Skeletal muscle tissue (tissue), 4 donors: ENCODE data around the gene RPS25. TPM values are rescaled to one million over a fixed set of nuclear protein-coding genes. Genes with fewer than 3 reads are reported as not detected.
"Not testable (repeated sequence)": the region's sequence is repeated elsewhere in the genome, so short reads cannot be mapped to it uniquely, and the experiment has no call there.

Source experiments
- H3K27ac ChIP-seq: one replicate; pipeline ENCODE4 v1.7.0; 2013; ENCODE audit warnings: mild to moderate bottlenecking, low read depth, low read length, inconsistent platforms
- H3K27me3 ChIP-seq, 3 donors: one replicate each; pipeline ENCODE4 v1.7.0; 2013; ENCODE audit warnings: low read length in 3 of 3; ENCODE audit not compliant: control insufficient read depth in 3 of 3, insufficient read depth in 3 of 3
- H3K36me3 ChIP-seq, 3 donors: one replicate each; pipeline ENCODE4 v1.7.0; 2013; ENCODE audit warnings: low read length in 3 of 3; ENCODE audit not compliant: control insufficient read depth in 3 of 3, insufficient read depth in 3 of 3
- H3K4me1 ChIP-seq, 3 donors: one replicate each; pipeline ENCODE4 v1.7.0; 2013; ENCODE audit warnings: low read length in 3 of 3, mild to moderate bottlenecking in 3 of 3; ENCODE audit not compliant: control insufficient read depth in 3 of 3, insufficient read depth in 3 of 3
- H3K4me3 ChIP-seq, 3 donors: one replicate each; pipeline ENCODE4 v1.7.0; 2013; ENCODE audit warnings: low read length in 3 of 3
- H3K9ac ChIP-seq, 3 donors: one replicate each; pipeline ENCODE4 v1.7.0; 2013; ENCODE audit warnings: low read length in 3 of 3, mild to moderate bottlenecking in 3 of 3, moderate library complexity in 2 of 3, low read depth in 1 of 3
- H3K9me3 ChIP-seq, 3 donors: one replicate each; pipeline ENCODE4 v1.7.0; 2013; ENCODE audit warnings: low read length in 3 of 3; ENCODE audit not compliant: control insufficient read depth in 3 of 3
- total RNA-seq: library from RNA; depleted of rRNA; stranded (reverse); fragments of >200 nt; gene quantifications from one replicate; pipeline ENCODE4 v1.2.3, GENCODE V29; 2014
- donor health status: Osteomylitis.

The RPS25 gene
- total RNA-seq, 1 donor from 2014 or later: 1,590 TPM

DNA sequence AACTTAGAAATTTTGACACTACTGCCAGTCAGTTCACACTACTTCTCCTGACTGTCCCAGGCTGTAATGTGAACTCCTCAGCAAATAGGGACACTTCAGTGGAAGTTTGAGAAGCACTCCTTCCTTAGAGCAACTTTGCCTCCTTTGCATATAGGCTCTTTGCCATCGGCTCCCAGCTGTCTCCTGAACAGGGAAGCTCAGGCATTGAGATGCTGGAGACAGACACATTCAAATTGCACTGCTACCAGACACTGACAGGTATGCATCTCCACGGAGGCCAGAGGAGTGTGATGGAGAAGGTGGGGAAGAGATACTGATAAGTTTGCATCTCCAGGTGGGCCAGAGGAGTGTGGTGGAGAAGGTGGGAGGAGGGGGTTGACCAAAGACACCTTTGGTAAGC, 1.9 kb upstream of the RPS25 start:
- Histone ChIP-seq H3K36me3 (peaks cover 41 to 53% (median 47%) of the 10 kb centered on the region in 3 donors), H3K9ac (no peak overlapping the region), H3K9me3 (no peaks in the 10 kb centered on the region), H3K4me3 (peak overlapping the region in 2 of 3 donors; percentile 54 to 99), H3K27ac (no peak overlapping the region), H3K4me1 (peaks cover 44 to 69% (median 52%) of the 10 kb centered on the region in 3 donors), H3K27me3 (no peaks in the 10 kb centered on the region)

DNA sequence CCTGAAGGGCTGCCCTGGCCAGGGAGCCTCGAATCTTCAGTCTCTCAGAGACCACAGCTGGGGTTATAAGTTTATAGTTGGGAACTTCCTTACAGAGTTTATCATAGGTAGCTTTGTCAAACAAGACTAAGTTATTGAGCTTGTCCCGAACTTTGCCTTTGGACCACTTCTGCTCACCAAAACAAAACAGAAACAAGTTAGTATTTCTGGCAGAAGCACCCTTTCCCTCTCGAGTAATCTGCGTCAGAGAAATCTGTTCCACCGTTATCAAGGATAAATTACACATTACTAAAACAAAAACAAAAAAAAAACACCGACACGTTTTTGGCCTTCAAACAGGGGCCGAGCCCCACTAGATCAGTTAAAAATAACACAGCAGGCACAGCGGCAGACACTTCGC, 766 bp downstream of the RPS25 start:
- H3K27ac ChIP-seq: peak overlapping the region; percentile 94
- peaks cover 34 to 50% (median 49%) of the 10 kb centered on the region in 3 donors for H3K36me3 ChIP-seq
- H3K4me1 ChIP-seq: peaks cover 27 to 48% (median 36%) of the 10 kb centered on the region in 3 donors
- not testable (repeated sequence) for H3K27me3 ChIP-seq, H3K9me3 ChIP-seq
- H3K9ac ChIP-seq: peak overlapping the region; percentile 99 to 100 (median 99)
- peak overlapping the region; percentile 96 to 99 (median 98) for H3K4me3 ChIP-seq

DNA sequence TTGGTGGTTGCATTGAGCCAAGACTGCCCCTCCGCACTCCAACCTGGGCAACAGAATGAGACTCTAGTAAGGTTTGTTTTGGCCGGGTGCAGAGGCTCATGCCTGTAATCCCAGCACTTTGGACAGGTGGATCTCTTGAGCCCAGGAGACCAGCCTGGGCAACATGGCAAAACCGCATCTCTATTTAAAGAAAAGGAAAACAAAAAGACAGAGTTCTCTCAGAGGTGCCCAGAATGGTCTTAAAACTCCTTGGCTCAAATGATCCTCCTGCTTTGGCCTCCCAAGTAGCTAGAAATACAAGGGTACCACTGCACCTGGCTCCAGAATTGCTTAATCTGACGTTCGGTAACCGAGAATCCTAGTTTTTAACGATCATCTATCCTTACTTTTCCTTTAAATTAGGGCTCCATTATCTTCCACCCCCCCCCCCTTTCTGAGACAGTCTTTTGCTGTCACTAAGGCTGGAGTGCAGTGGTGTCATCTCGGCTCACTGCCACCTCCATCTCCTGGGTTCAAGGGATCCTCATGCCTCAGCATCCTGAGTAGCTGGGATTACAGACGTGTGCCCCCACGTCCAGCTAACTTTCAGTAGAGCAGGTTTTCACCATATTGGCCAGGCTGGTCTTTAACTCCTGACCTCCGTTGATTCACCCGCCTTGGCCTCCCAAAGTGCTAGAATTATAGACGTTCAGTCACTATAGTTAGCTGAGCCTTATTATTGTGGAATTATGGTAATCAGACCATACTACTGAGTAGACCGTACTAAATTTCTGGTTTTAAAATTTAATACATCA, 1.7 kb downstream of the RPS25 start:
- H3K4me1 ChIP-seq: peaks cover 23 to 45% (median 33%) of the 10 kb centered on the region in 3 donors

DNA sequence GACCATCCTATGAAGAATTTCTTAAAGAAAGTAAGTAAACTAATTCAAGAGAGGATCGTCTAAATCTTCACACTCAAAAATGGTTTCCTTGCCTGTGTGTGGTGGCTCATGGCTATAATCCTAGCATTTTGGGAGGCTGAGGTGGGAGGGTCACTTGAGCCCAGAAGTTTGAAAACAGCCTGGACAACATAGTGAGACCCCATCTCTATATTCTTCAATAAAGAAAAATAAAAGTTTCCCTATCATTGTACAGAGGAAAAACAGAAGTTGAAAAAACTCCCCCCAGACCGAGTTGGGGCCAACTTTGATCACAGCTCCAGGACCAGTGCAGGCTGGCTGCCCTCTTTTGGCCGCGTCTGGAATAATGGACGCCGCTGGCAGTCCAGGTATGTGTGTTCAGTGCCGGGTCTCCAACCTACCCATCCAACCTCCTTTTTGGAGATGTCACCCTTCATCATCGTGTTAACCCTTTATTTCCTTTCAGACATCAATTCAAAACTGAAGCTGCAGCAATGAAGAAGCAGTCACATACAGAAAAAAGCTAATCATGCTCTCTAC, 3.0 kb downstream of the RPS25 start:
- Histone ChIP-seq H3K36me3 (peaks cover 43 to 54% (median 49%) of the 10 kb centered on the region in 3 donors), H3K4me1 (peaks cover 21 to 35% (median 27%) of the 10 kb centered on the region in 3 donors), H3K9me3 (no peaks in the 10 kb centered on the region), H3K27me3 (no peaks in the 10 kb centered on the region), H3K9ac (no peak overlapping the region), H3K27ac (no peak overlapping the region), H3K4me3 (no peak overlapping the region)

More for the DNA sequence above, 1.7 kb downstream of the RPS25 start:
- peaks cover 39 to 50% (median 50%) of the 10 kb centered on the region in 3 donors for H3K36me3 ChIP-seq
- no peaks in the 10 kb centered on the region for H3K9me3 ChIP-seq
- peak overlapping the region; percentile 19 to 99 (median 60) for H3K9ac ChIP-seq
- H3K27ac ChIP-seq: no peak overlapping the region
- H3K27me3 ChIP-seq: no peaks in the 10 kb centered on the region
- H3K4me3 ChIP-seq: peak overlapping the region in 2 of 3 donors; percentile 27 to 99

DNA sequence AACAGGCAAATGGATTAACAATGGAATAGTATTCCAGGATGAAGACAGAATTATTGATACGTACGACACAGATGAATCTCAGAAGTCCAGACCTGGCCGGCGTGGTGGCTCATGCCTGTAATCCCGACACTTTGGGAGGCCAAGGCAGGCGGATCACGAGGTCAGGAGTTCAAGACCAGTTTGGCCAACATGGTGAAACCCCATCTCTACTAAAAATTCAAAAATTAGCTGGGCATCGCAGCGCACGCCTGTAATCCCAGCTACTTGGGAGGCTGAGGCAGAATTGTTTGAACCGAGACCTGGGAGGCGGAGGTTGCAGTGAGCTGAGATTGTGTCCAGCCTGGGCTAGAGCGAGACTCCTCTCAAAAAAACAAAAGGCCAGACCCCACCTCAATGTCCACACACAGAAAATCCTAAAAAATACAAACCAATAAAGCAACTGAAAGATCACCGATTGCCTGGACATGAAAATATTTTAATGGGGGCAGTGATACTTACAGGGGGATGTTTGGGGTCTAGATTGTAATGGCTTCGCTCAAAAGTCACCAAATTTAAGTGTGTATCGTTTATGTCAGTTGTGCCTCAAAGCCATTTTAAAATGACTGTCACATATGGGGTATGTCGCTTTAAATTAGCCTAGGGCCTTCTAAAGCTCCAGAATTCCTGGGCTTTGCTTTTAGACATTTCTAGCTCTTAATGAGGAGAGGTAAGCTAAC, 3.8 kb downstream of the RPS25 start:
- Histone ChIP-seq H3K27ac (no peak overlapping the region), H3K27me3 (no peaks in the 10 kb centered on the region), H3K4me1 (peaks cover 14 to 27% (median 19%) of the 10 kb centered on the region in 3 donors), H3K36me3 (peaks cover 41 to 62% (median 49%) of the 10 kb centered on the region in 3 donors), H3K9me3 (no peaks in the 10 kb centered on the region), H3K4me3 (no peak overlapping the region), H3K9ac (no peak overlapping the region)

DNA sequence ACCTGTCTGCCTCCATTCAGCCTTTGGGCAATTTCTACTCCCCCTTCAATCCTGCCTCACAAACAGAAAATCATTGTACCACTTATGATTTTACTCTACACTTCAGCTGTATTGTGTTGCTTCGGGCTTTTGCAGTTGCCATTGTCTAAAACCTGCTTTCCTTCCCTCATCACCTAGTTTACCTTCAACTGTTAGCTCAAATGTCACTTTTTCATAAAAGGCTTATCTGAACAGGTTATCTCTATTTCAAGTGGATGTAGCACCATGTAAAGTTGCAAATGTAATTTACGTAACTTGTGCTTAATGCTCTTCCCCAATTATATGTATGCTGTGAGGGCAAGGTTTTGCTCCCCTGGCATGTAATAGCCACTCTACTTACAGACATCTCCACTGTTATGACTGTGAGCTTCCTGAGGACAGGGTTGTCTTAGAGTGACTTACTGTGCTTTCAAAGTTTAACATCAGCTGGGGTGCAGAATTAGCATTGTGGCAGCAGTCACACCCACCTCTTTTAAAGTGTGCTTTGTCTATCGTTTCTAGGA, 5.4 kb downstream of the RPS25 start:
- H3K4me3 ChIP-seq: no peak overlapping the region
- no peaks in the 10 kb centered on the region for H3K27me3 ChIP-seq
- H3K36me3 ChIP-seq: peaks cover 39 to 68% (median 56%) of the 10 kb centered on the region in 3 donors

DNA sequence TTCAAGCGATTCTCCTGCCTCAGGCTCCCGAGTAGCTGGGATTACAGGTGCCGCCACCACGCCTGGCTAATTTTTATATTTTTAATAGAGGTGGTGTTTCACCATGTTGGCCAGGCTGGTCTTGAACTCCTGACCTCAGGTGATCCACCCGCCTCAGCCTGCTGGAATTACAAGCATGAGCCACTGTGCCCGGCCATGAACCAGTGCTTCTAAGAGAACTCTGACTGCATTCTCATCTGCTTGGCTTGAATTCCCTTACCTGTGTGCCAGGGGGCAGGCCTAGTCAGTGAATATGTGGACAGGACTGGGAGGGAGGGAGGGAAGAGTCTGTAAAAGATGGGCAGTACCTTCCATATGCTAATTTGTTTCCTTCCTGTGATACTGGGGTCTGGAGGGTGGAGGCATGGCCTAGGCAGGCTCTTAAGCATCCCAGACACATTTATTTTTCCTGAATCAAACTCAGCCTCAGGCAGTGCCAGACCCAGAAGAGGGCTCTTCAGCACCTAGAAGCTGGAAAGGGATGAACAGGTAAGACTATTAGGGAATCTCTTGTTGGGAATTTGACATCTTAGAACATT, 6.6 kb downstream of the RPS25 start:
- Histone ChIP-seq H3K4me3 (no peak overlapping the region), H3K27me3 (no peaks in the 10 kb centered on the region), H3K4me1 (peaks cover 4 to 9% (median 7%) of the 10 kb centered on the region in 3 donors), H3K36me3 (peaks cover 39 to 70% (median 62%) of the 10 kb centered on the region in 3 donors), H3K9ac (no peak overlapping the region), H3K27ac (no peak overlapping the region), H3K9me3 (no peaks in the 10 kb centered on the region)

More for the DNA sequence above, 5.4 kb downstream of the RPS25 start:
- Histone ChIP-seq H3K27ac (no peak overlapping the region), H3K9ac (no peak overlapping the region), H3K9me3 (no peaks in the 10 kb centered on the region), H3K4me1 (peaks cover 10 to 17% (median 16%) of the 10 kb centered on the region in 3 donors)

DNA sequence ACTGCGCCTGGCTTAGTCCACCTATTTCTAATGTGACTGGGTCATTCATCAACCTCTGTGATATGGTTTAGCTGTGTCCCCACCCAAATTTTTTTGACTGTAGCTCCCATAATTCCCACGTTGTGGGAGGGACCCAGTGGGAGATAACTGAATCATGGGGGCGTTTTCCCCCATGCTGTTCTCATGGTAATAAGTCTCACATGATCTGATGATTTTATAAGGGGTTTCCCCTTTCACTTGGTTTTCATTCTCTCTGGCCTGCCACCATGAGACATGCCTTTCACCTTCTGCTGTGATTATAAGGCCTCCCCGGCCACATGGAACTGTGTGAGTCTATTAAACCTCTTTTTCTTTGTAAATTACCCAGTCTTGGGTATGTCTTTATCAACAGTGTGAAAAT, 11.5 kb downstream of the RPS25 start:
- Histone ChIP-seq H3K4me1 (no peaks in the 10 kb centered on the region), H3K9ac (no peak overlapping the region), H3K27ac (no peak overlapping the region), H3K27me3 (no peaks in the 10 kb centered on the region), H3K36me3 (peaks cover 14 to 44% (median 26%) of the 10 kb centered on the region in 3 donors), H3K9me3 (no peaks in the 10 kb centered on the region), H3K4me3 (no peak overlapping the region)

DNA sequence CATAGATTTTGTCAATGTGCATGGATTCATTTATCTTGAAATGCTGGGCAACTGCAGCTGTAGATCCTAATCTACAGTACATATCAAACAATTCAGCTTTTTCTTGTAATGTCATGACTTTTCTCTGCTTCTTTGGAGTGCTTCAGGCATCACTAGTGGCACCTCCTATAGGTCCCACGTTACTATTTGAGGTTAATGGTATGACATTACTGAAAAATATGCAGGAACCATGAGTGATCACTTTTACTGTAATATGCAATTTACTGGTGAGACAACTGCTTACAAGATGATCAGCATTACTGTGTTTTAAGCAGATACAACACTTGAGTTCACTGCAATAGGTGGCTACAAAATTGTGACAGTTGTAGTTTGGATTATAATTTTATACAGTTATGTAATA, 17.2 kb downstream of the RPS25 start:
- H3K36me3 ChIP-seq: peaks cover 13 to 25% (median 19%) of the 10 kb centered on the region in 3 donors
- H3K9me3 ChIP-seq: no peaks in the 10 kb centered on the region
- H3K9ac ChIP-seq: no peak overlapping the region
- peaks cover 20 to 33% (median 30%) of the 10 kb centered on the region in 3 donors for H3K4me1 ChIP-seq
- no peak overlapping the region for H3K27ac ChIP-seq
- no peaks in the 10 kb centered on the region for H3K27me3 ChIP-seq
- no peak overlapping the region for H3K4me3 ChIP-seq
